GM12874 (cell line): ENCODE data around the gene RUNX3.

Experiments used
- CTCF ChIP-seq: IDR thresholded peaks from 2 replicates; pipeline ENCODE4 v1.5.1; 2011; ENCODE audit warnings: low read depth, mild to moderate bottlenecking, control low read depth, low read length, moderate library complexity; ENCODE audit not compliant: insufficient read depth

RUNX3 gene

DNA sequence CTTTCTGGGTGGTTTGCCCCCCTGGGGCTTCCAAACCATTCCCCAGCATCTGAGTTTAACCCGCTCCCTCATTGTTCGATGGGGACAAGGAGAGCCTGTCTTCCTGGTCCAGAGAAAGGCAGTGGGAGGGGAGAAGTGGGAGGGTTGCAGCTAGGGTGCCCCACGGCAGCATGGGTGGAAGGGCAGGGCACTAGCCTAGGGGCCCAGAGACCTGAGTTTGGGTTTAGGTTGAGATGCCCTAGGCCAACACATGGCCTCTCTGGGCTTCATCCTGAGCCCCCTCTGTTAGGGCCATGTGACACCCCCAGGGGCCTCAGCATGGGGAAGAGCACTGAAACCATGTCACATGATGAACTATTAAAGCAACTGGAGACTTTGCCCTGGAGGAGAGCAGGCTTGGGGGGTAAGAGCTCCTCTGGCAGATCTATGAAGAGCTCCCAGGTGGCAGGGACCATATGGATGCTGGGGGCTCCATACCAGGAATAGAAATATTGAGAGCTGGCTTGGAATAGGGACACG, 9.7 kb upstream of the RUNX3 start:
- no peak for TF ChIP-seq CTCF

- no peak for TF ChIP-seq CTCF
Measured at GRCh38 chr1:24939040-24939674, 9.1 kb upstream of the RUNX3 start.

- no peak for TF ChIP-seq CTCF
Measured at GRCh38 chr1:24938276-24938675, 8.2 kb upstream of the RUNX3 start.

DNA sequence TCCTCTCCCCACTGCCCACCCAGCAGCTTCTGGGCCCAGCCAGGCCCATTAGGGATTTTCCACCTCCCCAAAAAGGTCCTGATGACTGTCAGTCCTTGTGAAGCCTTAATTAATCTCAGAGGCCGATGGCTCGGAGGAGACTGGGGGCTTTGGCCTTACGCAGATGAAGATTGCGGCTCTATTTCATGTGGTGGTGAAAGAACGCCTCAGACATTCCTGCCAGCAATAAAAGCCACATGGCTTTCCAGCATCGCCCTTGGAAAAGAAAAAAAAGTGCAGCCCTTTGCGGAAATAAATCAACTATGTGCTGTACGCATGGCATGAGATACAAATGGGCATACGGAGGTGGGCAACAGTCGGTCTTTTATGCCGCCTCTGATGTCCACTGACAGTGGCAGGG, 6.6 kb upstream of the RUNX3 start:
- TF ChIP-seq CTCF: no peak

- TF ChIP-seq CTCF: no peak
Measured at GRCh38 chr1:24935615-24936484, 5.8 kb upstream of the RUNX3 start.

DNA sequence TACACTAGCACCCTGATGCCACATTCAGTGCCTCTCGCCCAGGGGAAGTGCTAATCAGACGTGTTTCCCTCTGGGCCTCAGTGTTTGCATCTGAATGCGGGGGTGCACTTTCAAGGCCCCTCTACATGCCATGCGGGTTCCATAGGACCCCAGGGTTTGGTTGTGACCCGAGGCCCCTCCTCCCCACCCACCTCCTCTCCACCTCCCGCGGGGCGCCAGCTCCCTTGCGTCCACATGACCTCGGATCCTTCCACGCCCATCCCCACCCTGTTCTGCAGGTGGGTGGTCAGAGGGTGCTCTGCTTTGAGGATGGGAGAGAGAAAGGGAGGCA, 5.1 kb upstream of the RUNX3 start:
- TF ChIP-seq CTCF: no peak

GRCh38 chr1:24934310-24935195, 4.5 kb upstream of the RUNX3 start:
- TF ChIP-seq CTCF: no peak
